HEK293 (cell line): ENCODE data around the gene DGCR8.

Experiments used
- CTCF ChIA-PET: fragments of 350-600 bp; formaldehyde crosslinking; extraction: SDS; loops from one replicate; lab custom pipeline; 2021; ENCODE audit warnings: antibody characterized with exemption; lab: Yijun Ruan, JAX
- POLR2A ChIA-PET: fragments of 300-600 bp; formaldehyde crosslinking; extraction: SDS; loops from one replicate; lab custom pipeline; 2020; ENCODE audit warnings: antibody characterized with exemption, inconsistent platforms; lab: Yijun Ruan, JAX
- H3K27ac ChIP-seq: fragments of 200-500 bp; sonication (Bioruptor generic); 2 replicates; pipeline ENCODE4 v1.5.1; 2014; ENCODE audit warnings: low read depth, low read length, control low read depth, inconsistent platforms; ENCODE audit errors: extremely low read depth
- H3K36me3 ChIP-seq, 2 experiments: fragments of 200-500 bp in 1 of 2; sonication (Bioruptor generic) in 1 of 2; 1 replicate in 1 of 2; 2 replicates in 1 of 2; pipeline ENCODE4 v1.5.1; 2014 to 2017; ENCODE audit warnings: inconsistent platforms in 2 of 2, low read length in 2 of 2; ENCODE audit not compliant: control insufficient read depth in 2 of 2, insufficient read depth in 1 of 2
- H3K4me1 ChIP-seq: fragments of 200-500 bp; sonication (Bioruptor generic); 2 replicates; pipeline ENCODE4 v1.5.1; 2014; ENCODE audit warnings: mild to moderate bottlenecking, low read length, inconsistent platforms; ENCODE audit not compliant: control insufficient read depth, insufficient read depth
- H3K4me3 ChIP-seq: 2 replicates; pipeline ENCODE4 v1.5.1; 2011; ENCODE audit warnings: low read depth, mild to moderate bottlenecking, control low read depth, low read length, moderate library complexity
- H3K9me3 ChIP-seq: fragments of 200-500 bp; sonication (Bioruptor generic); 2 replicates; pipeline ENCODE4 v1.5.1; 2014; ENCODE audit warnings: low read depth, low read length, inconsistent platforms; ENCODE audit not compliant: control insufficient read depth, insufficient read depth
- BCL11A ChIP-seq: fragments of 450-650 bp; formaldehyde crosslinking; IDR thresholded peaks from 2 replicates; pipeline ENCODE4 v1.5.1; 2016; ENCODE audit warnings: low read depth, missing biosample characterization, missing genetic modification characterization
- BCL11B ChIP-seq: fragments of 450-650 bp; formaldehyde crosslinking; IDR thresholded peaks from 2 replicates; pipeline ENCODE4 v1.5.1; 2016; ENCODE audit warnings: low read depth, missing biosample characterization, missing genetic modification characterization
- HOXA7 ChIP-seq: sonication (generic); formaldehyde crosslinking; IDR thresholded peaks from 2 replicates; pipeline ENCODE4 v1.8.1; 2022; ENCODE audit warnings: missing genetic modification reagents, borderline replicate concordance
- MZF1 ChIP-seq: fragments of 450-650 bp; formaldehyde crosslinking; IDR thresholded peaks from 2 replicates; pipeline ENCODE4 v1.5.1; 2017; ENCODE audit warnings: missing biosample characterization, missing genetic modification characterization, borderline replicate concordance
- OVOL3 ChIP-seq: fragments of 450-650 bp; formaldehyde crosslinking; IDR thresholded peaks from 2 replicates; pipeline ENCODE4 v1.5.1; 2016; ENCODE audit warnings: missing biosample characterization, missing genetic modification characterization
- RBAK ChIP-seq: fragments of 450-650 bp; formaldehyde crosslinking; IDR thresholded peaks from 2 replicates; pipeline ENCODE4 v1.5.1; 2016; ENCODE audit warnings: missing biosample characterization, missing genetic modification characterization
- SCRT2 ChIP-seq: fragments of 450-650 bp; formaldehyde crosslinking; IDR thresholded peaks from 2 replicates; pipeline ENCODE4 v1.5.1; 2016; ENCODE audit warnings: missing biosample characterization, missing genetic modification characterization
- TCF7L2 ChIP-seq: IDR thresholded peaks from 2 replicates; pipeline ENCODE4 v1.6.1; 2011; ENCODE audit warnings: low read depth, mild to moderate bottlenecking, inconsistent platforms, low read length, moderate library complexity, borderline replicate concordance
- ZBTB10 ChIP-seq: fragments of 450-650 bp; formaldehyde crosslinking; IDR thresholded peaks from 2 replicates; pipeline ENCODE4 v1.5.1; 2016; ENCODE audit warnings: missing biosample characterization, missing genetic modification characterization
- ZBTB7A ChIP-seq: fragments of 450-650 bp; formaldehyde crosslinking; IDR thresholded peaks from 2 replicates; pipeline ENCODE4 v1.5.1; 2016; ENCODE audit warnings: low read depth, missing biosample characterization, missing genetic modification characterization
- ZNF132 ChIP-seq: fragments of 450-650 bp; formaldehyde crosslinking; IDR thresholded peaks from 2 replicates; pipeline ENCODE4 v1.5.1; 2017; ENCODE audit warnings: missing biosample characterization, missing genetic modification characterization, borderline replicate concordance
- ZNF146 ChIP-seq: fragments of 450-650 bp; formaldehyde crosslinking; IDR thresholded peaks from 2 replicates; pipeline ENCODE4 v1.5.1; 2016; ENCODE audit warnings: missing biosample characterization, missing genetic modification characterization
- ZNF19 ChIP-seq: fragments of 450-650 bp; formaldehyde crosslinking; IDR thresholded peaks from 2 replicates; pipeline ENCODE4; 2016; ENCODE audit warnings: missing biosample characterization, missing genetic modification characterization, low read depth
- ZNF350 ChIP-seq: fragments of 450-650 bp; formaldehyde crosslinking; IDR thresholded peaks from 2 replicates; pipeline ENCODE4 v1.5.0; 2017; ENCODE audit warnings: missing biosample characterization, mild to moderate bottlenecking, missing genetic modification characterization
- ZNF394 ChIP-seq: fragments of 450-650 bp; formaldehyde crosslinking; IDR thresholded peaks from 2 replicates; pipeline ENCODE4 v1.5.1; 2016; ENCODE audit warnings: missing biosample characterization, missing genetic modification characterization, mild to moderate bottlenecking, moderate library complexity, borderline replicate concordance
- ZNF423 ChIP-seq: fragments of 450-650 bp; formaldehyde crosslinking; IDR thresholded peaks from 2 replicates; pipeline ENCODE4 v1.5.1; 2016; ENCODE audit warnings: missing biosample characterization, missing genetic modification characterization
- ZNF48 ChIP-seq: fragments of 450-650 bp; formaldehyde crosslinking; IDR thresholded peaks from 2 replicates; pipeline ENCODE4 v1.5.1; 2016; ENCODE audit warnings: missing biosample characterization, missing genetic modification characterization
- ZNF596 ChIP-seq: fragments of 450-650 bp; IDR thresholded peaks from 2 replicates; pipeline ENCODE4 v1.5.0; 2018; ENCODE audit warnings: missing biosample characterization, mild to moderate bottlenecking, missing genetic modification characterization, moderate library complexity
- ZNF664 ChIP-seq: fragments of 450-650 bp; formaldehyde crosslinking; IDR thresholded peaks from 2 replicates; pipeline ENCODE4 v1.5.1; 2016; ENCODE audit warnings: missing biosample characterization, missing genetic modification characterization
- ZNF707 ChIP-seq: fragments of 450-650 bp; formaldehyde crosslinking; IDR thresholded peaks from 2 replicates; pipeline ENCODE4 v1.5.1; 2016; ENCODE audit warnings: missing biosample characterization, missing genetic modification characterization
- ZNF768 ChIP-seq: fragments of 450-650 bp; formaldehyde crosslinking; IDR thresholded peaks from 2 replicates; pipeline ENCODE4 v1.5.1; 2018; ENCODE audit warnings: missing biosample characterization, mild to moderate bottlenecking, missing genetic modification characterization
- ZNF776 ChIP-seq: fragments of 450-650 bp; formaldehyde crosslinking; IDR thresholded peaks from 2 replicates; pipeline ENCODE4 v1.5.0; 2017; ENCODE audit warnings: missing biosample characterization, missing genetic modification characterization, borderline replicate concordance
- ZSCAN16 ChIP-seq: fragments of 450-650 bp; formaldehyde crosslinking; IDR thresholded peaks from 2 replicates; pipeline ENCODE4 v1.5.1; 2016; ENCODE audit warnings: missing biosample characterization, missing genetic modification characterization
- TF ChIP-seq, protein P1 (sequence below): fragments of 450-650 bp; formaldehyde crosslinking; IDR thresholded peaks from 2 replicates; pipeline ENCODE4 v1.5.1; 2016; ENCODE audit warnings: missing biosample characterization, missing genetic modification characterization
- TF ChIP-seq, protein P2 (sequence below): fragments of 450-650 bp; formaldehyde crosslinking; IDR thresholded peaks from 2 replicates; pipeline ENCODE4 v1.5.1; 2016; ENCODE audit warnings: missing biosample characterization, missing genetic modification characterization

DGCR8 gene

DNA sequence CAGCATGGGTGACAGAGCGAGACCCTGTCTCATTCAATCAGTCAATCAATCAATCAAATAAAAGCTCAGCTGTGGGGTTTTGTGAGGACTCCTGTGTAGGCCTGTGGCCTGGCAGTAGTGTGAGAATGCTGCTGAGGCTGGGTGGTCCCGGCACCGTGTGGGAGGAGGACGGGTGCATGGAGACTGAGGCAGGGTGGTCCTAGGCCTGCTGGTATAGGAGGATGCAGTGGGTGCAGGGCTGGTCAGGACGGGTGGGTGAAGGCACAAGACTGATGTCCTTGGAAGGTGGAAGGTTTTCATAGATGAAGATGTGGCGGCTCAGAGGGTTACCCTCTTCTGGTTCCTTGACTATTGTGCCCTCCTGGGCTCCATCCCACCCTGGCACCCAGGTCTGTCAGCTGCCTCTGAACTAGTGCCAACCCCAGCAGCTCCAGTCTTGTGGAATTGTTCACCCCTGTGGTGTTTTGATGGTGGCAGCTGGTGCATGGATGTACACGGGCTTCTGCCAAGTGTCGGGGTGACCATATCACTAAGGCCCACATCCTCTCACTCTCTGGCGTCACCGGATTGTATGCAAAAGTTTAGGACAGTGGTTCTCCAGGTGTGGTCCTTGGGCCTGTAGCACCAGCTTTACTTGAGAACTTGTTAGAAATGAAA lies 35.4 kb upstream of the DGCR8 start (continued):
- TF ChIP-seq, protein P1, sequence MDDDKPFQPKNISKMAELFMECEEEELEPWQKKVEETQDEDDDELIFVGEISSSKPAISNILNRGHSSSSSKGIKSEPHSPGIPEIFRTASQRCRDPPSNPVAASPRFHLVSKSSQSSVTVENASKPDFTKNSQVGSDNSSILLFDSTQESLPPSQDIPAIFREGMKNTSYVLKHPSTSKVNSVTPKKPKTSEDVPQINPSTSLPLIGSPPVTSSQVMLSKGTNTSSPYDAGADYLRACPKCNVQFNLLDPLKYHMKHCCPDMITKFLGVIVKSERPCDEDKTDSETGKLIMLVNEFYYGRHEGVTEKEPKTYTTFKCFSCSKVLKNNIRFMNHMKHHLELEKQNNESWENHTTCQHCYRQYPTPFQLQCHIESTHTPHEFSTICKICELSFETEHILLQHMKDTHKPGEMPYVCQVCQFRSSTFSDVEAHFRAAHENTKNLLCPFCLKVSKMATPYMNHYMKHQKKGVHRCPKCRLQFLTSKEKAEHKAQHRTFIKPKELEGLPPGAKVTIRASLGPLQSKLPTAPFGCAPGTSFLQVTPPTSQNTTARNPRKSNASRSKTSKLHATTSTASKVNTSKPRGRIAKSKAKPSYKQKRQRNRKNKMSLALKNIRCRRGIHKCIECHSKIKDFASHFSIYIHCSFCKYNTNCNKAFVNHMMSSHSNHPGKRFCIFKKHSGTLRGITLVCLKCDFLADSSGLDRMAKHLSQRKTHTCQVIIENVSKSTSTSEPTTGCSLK (tag by site-specific recombination), result no peak
- no peak for TF ChIP-seq ZNF48 (tag by site-specific recombination)

DNA sequence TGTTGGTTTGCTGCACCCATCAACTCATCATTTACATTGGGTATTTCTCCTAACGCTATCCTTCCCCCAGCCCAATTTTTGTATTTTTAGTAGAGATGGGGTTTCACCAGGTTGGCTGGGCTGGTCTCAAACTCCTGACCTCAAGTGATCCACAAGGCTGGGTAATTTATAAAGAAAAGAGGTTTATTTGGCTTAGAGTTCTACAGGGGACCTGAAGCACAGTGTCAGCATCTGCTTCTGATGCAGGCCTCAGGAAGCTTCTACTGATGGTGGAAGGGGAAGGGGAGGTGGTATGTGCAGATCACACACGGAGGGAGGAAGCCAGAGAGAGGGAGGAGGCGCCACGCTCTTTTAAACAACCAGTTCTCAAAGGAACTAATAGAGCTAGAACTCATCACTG lies 33.3 kb upstream of the DGCR8 start:
- Histone ChIP-seq H3K9me3 (no peaks in the 10 kb centered on the region), H3K27ac (no peak overlapping the region), H3K4me1 (no peaks in the 10 kb centered on the region), H3K36me3 (peaks cover 0 to 36% of the 10 kb centered on the region in 2 experiments; a peak in 2 of 3 replicates)
- CTCF ChIA-PET, result interaction anchor here (0.6 to 1.4 kb wide), 3 partner anchors 26 to 525 kb away, joined by 3 read pairs; no protein-coding TSS in a partner anchor
- TF ChIP-seq ZNF19 (no peak), ZNF596 (tag by site-specific recombination) (no peak), RBAK (tag by site-specific recombination) (no peak), ZNF768 (no peak), MZF1 (no peak), BCL11A (tag by site-specific recombination) (no peak), TCF7L2 (no peak), ZSCAN16 (tag by site-specific recombination) (no peak), ZNF423 (tag by site-specific recombination) (no peak), OVOL3 (tag by site-specific recombination) (no peak), BCL11B (tag by site-specific recombination) (no peak), ZNF394 (no peak), ZNF664 (tag by site-specific recombination) (no peak), HOXA7 (CRISPR knock-in tag) (no peak)
- TF ChIP-seq, protein P2, sequence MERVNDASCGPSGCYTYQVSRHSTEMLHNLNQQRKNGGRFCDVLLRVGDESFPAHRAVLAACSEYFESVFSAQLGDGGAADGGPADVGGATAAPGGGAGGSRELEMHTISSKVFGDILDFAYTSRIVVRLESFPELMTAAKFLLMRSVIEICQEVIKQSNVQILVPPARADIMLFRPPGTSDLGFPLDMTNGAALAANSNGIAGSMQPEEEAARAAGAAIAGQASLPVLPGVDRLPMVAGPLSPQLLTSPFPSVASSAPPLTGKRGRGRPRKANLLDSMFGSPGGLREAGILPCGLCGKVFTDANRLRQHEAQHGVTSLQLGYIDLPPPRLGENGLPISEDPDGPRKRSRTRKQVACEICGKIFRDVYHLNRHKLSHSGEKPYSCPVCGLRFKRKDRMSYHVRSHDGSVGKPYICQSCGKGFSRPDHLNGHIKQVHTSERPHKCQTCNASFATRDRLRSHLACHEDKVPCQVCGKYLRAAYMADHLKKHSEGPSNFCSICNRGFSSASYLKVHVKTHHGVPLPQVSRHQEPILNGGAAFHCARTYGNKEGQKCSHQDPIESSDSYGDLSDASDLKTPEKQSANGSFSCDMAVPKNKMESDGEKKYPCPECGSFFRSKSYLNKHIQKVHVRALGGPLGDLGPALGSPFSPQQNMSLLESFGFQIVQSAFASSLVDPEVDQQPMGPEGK (tag by site-specific recombination), result no peak
- TF ChIP-seq, all 188 proteins: peak for 0
- POLR2A ChIA-PET, result interaction anchor here (1.1 kb wide), 1 partner anchor 26 kb away, joined by 7 read pairs; the partner anchor contains the start of gene TANGO2
- no peak overlapping the region for H3K4me3 ChIP-seq

GRCh38 chr22:20051927-20052308 lies 28.1 kb upstream of the DGCR8 start:
- POLR2A ChIA-PET, result no interaction called here
- Histone ChIP-seq H3K4me1 (no peaks in the 10 kb centered on the region), H3K36me3 (peaks cover 0 to 62% of the 10 kb centered on the region in 2 experiments; a peak in 2 of 3 replicates), H3K27ac (no peak overlapping the region), H3K4me3 (no peak overlapping the region), H3K9me3 (no peaks in the 10 kb centered on the region)
- CTCF ChIA-PET, result no interaction called here
- TF ChIP-seq MZF1 (no peak), ZNF350 (no peak), ZBTB7A (tag by site-specific recombination) (no peak), SCRT2 (tag by site-specific recombination) (no peak), ZNF132 (no peak), BCL11B (tag by site-specific recombination) (no peak), ZNF146 (tag by site-specific recombination) (no peak), ZBTB10 (no peak), ZNF707 (tag by site-specific recombination) (no peak), ZNF776 (tag by site-specific recombination) (no peak)
- TF ChIP-seq, protein P1 (tag by site-specific recombination), result no peak
